GM12878 (cell line): ENCODE results near the gene DNMT1. TPM values are rescaled to one million over a fixed set of nuclear protein-coding genes. Genes with fewer than 3 reads are reported as not detected.

Experiments
- ATAC-seq: fragments of 200-7000 bp; cut with Tn5 transposase; 3 replicates; pipeline ENCODE4 v1.9.1; 2020; ENCODE audit warnings: mild to moderate bottlenecking, moderate library complexity
- BruUV-seq: library from RNA; stranded (reverse); fragments of 400-500 nt; replicated peaks from 2 replicates; lab custom pipeline; 2021; lab: Mats Ljungman, UMichigan
- CTCF ChIA-PET: fragments of 300-600 bp; sonication (Branson Sonifier 250); formaldehyde crosslinking; extraction: SDS; loops from one replicate; lab custom pipeline; 2021; ENCODE audit warnings: inconsistent platforms; lab: Yijun Ruan, JAX
- POLR2A ChIA-PET: fragments of 350-600 bp; formaldehyde crosslinking; extraction: SDS; loops from one replicate; lab custom pipeline; 2021; ENCODE audit warnings: inconsistent platforms; lab: Charles Lee
- RAD21 ChIA-PET: fragments of 300-600 bp; sonication (Branson Sonifier 250); formaldehyde crosslinking; loops from one replicate; lab custom pipeline; 2023; ENCODE audit warnings: antibody characterized with exemption; ENCODE audit not compliant: unreplicated experiment; lab: Charles Lee
- SMC1A ChIA-PET: fragments of 300-600 bp; sonication (Branson Sonifier 250); formaldehyde crosslinking; loops from one replicate; lab custom pipeline; 2023; ENCODE audit not compliant: unreplicated experiment, uncharacterized antibody; lab: Charles Lee
- DNase-seq: peaks from one replicate; pipeline ENCODE4 v3.0.0-alpha.2; 2011; ENCODE audit warnings: low read depth, low spot score
- FAIRE-seq: peaks from 3 replicates; lab custom pipeline; 2011; peaks lifted over from hg19 to GRCh38; lab: Jason Lieb, UNC
- H2AFZ ChIP-seq: 2 replicates; pipeline ENCODE4 v1.6.0; 2011; ENCODE audit warnings: low read depth, low read length, control low read depth; ENCODE audit not compliant: control insufficient read depth
- H3K27ac ChIP-seq: 2 replicates; pipeline ENCODE4 v1.5.1; 2011; ENCODE audit warnings: control low read depth; ENCODE audit not compliant: control insufficient read depth, insufficient read depth
- H3K27me3 ChIP-seq, 2 experiments: replicated peaks in 1 of 2; 2 replicates each; pipeline versions ENCODE4 v1.6.0 to v1.6.1; 2011; ENCODE audit warnings: low read length in 1 of 2; ENCODE audit not compliant: control insufficient read depth in 2 of 2, insufficient read depth in 2 of 2
- H3K36me3 ChIP-seq, 2 experiments: 2 replicates each; pipeline ENCODE4 v1.5.1; 2011; ENCODE audit warnings: low read length in 1 of 2; ENCODE audit not compliant: control insufficient read depth in 2 of 2, insufficient read depth in 2 of 2
- H3K4me1 ChIP-seq: 2 replicates; pipeline ENCODE4 v1.6.1; 2011; ENCODE audit warnings: mild to moderate bottlenecking, low read length, moderate library complexity, mixed read lengths; ENCODE audit not compliant: control insufficient read depth, insufficient read depth
- H3K4me2 ChIP-seq: 2 replicates; pipeline ENCODE4 v1.6.0; 2011; ENCODE audit warnings: control low read depth; ENCODE audit not compliant: control insufficient read depth, insufficient read depth
- H3K4me3 ChIP-seq: fragments of 200-600 bp; sonication (generic); 2 replicates; pipeline ENCODE4 v1.5.1; 2016
- H3K79me2 ChIP-seq: 2 replicates; pipeline ENCODE4 v1.6.0; 2011; ENCODE audit warnings: low read length; ENCODE audit not compliant: control insufficient read depth, insufficient read depth
- H3K9ac ChIP-seq: 2 replicates; pipeline ENCODE4 v1.8.0; 2011; ENCODE audit warnings: low read length, control low read depth, mixed read lengths; ENCODE audit not compliant: control insufficient read depth, insufficient read depth
- H3K9me3 ChIP-seq: replicated peaks from 3 replicates; pipeline ENCODE4 v1.5.1; 2011; ENCODE audit warnings: mild to moderate bottlenecking, low read length; ENCODE audit not compliant: control insufficient read depth, insufficient read depth
- H4K20me1 ChIP-seq: 2 replicates; pipeline ENCODE4 v1.6.0; 2011; ENCODE audit not compliant: control insufficient read depth, insufficient read depth
- BACH1 ChIP-seq: fragments of 450-650 bp; IDR thresholded peaks from 2 replicates; pipeline ENCODE4 v1.6.1; 2017; ENCODE audit warnings: mild to moderate bottlenecking, borderline replicate concordance
- EP300 ChIP-seq, 2 experiments: fragments of 150-350 bp in 1 of 2; IDR thresholded peaks; 2 replicates each; pipeline ENCODE4 v1.6.1; 2011 to 2012; ENCODE audit warnings: low read depth in 2 of 2, low read length in 2 of 2, borderline replicate concordance in 1 of 2, improper control_type of control experiment in 1 of 2, inconsistent platforms in 1 of 2; ENCODE audit not compliant: control insufficient read depth in 1 of 2
- ESRRA ChIP-seq: IDR thresholded peaks from 2 replicates; pipeline ENCODE4 v1.6.1; 2012; ENCODE audit warnings: mild to moderate bottlenecking, low read length, improper control_type of control experiment
- FOXM1 ChIP-seq: IDR thresholded peaks from 2 replicates; pipeline ENCODE4 v1.6.1; 2012; ENCODE audit warnings: low read depth, mild to moderate bottlenecking, inconsistent platforms, low read length, moderate library complexity
- IKZF1 ChIP-seq: fragments of 450-650 bp; conservative IDR thresholded peaks from 2 replicates; pipeline ENCODE4 v1.6.1; 2017; ENCODE audit warnings: antibody characterized with exemption, mild to moderate bottlenecking
- KAT2A ChIP-seq: conservative IDR thresholded peaks from 2 replicates; pipeline ENCODE4 v1.6.1; 2011; ENCODE audit warnings: low read depth, low read length; ENCODE audit not compliant: control insufficient read depth
- MEF2B ChIP-seq: fragments of 450-650 bp; IDR thresholded peaks from 2 replicates; pipeline ENCODE4 v1.6.1; 2018; ENCODE audit warnings: mild to moderate bottlenecking, moderate library complexity; ENCODE audit not compliant: partially characterized antibody, poor library complexity, severe bottlenecking
- NBN ChIP-seq: fragments of 450-650 bp; IDR thresholded peaks from 2 replicates; pipeline ENCODE4 v1.6.1; 2016
- NFYA ChIP-seq: IDR thresholded peaks from 2 replicates; pipeline ENCODE4 v1.6.1; 2011; ENCODE audit warnings: low read depth, mild to moderate bottlenecking, low read length, improper control_type of control experiment, borderline replicate concordance
- RCOR1 ChIP-seq: conservative IDR thresholded peaks from 2 replicates; pipeline ENCODE4 v1.6.1; 2012; ENCODE audit warnings: low read depth, low read length, improper control_type of control experiment
- RELA ChIP-seq: fragments of 450-650 bp; IDR thresholded peaks from 2 replicates; pipeline ENCODE4 v1.8.0; 2014; ENCODE audit warnings: borderline replicate concordance; ENCODE audit not compliant: partially characterized antibody
- TAF1 ChIP-seq: IDR thresholded peaks from 2 replicates; pipeline ENCODE4 v1.6.1; 2011; ENCODE audit warnings: mild to moderate bottlenecking, low read depth, low read length, borderline replicate concordance
- TCF7 ChIP-seq: IDR thresholded peaks from 2 replicates; pipeline ENCODE4 v1.6.1; 2014; ENCODE audit warnings: antibody characterized with exemption, borderline replicate concordance
- ZNF24 ChIP-seq: fragments of 450-650 bp; IDR thresholded peaks from 2 replicates; pipeline ENCODE4 v1.6.1; 2017; ENCODE audit warnings: antibody characterized with exemption, mild to moderate bottlenecking
- ZSCAN29 ChIP-seq: fragments of 450-650 bp; IDR thresholded peaks from 2 replicates; pipeline ENCODE4 v1.6.1; 2017; ENCODE audit warnings: mild to moderate bottlenecking, moderate library complexity
- WGBS: methylation state at CpG from one replicate; pipeline ENCODE4 v1.1.6; 2016; ENCODE audit warnings: low lambda C conversion rate; ENCODE audit not compliant: insufficient replicate concordance, insufficient coverage; ENCODE audit errors: missing lambda C conversion rate; 5-methylcytosine and 5-hydroxymethylcytosine counted together
- in situ Hi-C: fragments of 300-500 bp; cut with MboI; formaldehyde crosslinking; loops from 9 replicates; pipeline ENCODE4 v1.14.3; 2018; ENCODE audit warnings: mixed read lengths
- intact Hi-C: fragments of 100-400 bp; cut with micrococcal nuclease; formaldehyde crosslinking; loops from one replicate; pipeline ENCODE4 v1.14.2; 2022; ENCODE audit not compliant: unreplicated experiment
- polyA plus RNA-seq, 11 experiments: library from polyadenylated mRNA; depleted of rRNA in 4 of 11; unstranded in 6 of 11; stranded (reverse) in 5 of 11; fragments of >200 nt; fragmentation: Nextera tagmentation in 4 of 11; fragmentation: Illumina TruSeq in 1 of 11; extraction: Ambion mirVana in 4 of 11; extraction: Trizol in 1 of 11; gene quantifications; 1 replicate in 1 of 11; 2 replicates in 10 of 11; pipeline versions ENCODE4 v1.2.1 to v1.2.3, GENCODE V29; 2011 to 2016; ENCODE audit warnings: inconsistent platforms in 2 of 11, missing spikeins in 2 of 11, low read depth in 1 of 11
- total RNA-seq, 4 experiments: library from RNA; depleted of rRNA in 3 of 4; stranded (reverse); fragments of >200 nt in 3 of 4; fragmentation: Illumina TruSeq in 1 of 4; extraction: Trizol in 1 of 4; gene quantifications; 2 replicates each; pipeline versions ENCODE4 v1.2.1 to v1.2.3, GENCODE V29; 2013 to 2021
- TF ChIP-seq, protein P1 (sequence below): fragments of 450-650 bp; IDR thresholded peaks from 2 replicates; pipeline ENCODE4 v1.6.1; 2016; ENCODE audit warnings: mild to moderate bottlenecking
- TF ChIP-seq, protein P2 (sequence below): IDR thresholded peaks from 2 replicates; pipeline ENCODE4 v1.6.1; 2012; ENCODE audit warnings: low read depth, low read length, improper control_type of control experiment
- TF ChIP-seq, protein P3 (sequence below): IDR thresholded peaks from 2 replicates; pipeline ENCODE4 v1.6.1; 2012; ENCODE audit warnings: low read depth, low read length, improper control_type of control experiment

Gene DNMT1
- total and polyA plus RNA-seq, 10 of the 15 experiments (the other 5 are each of a cell fraction or from before 2014, with no cell fraction given), result 70.0 to 290 (median 133) TPM

DNA sequence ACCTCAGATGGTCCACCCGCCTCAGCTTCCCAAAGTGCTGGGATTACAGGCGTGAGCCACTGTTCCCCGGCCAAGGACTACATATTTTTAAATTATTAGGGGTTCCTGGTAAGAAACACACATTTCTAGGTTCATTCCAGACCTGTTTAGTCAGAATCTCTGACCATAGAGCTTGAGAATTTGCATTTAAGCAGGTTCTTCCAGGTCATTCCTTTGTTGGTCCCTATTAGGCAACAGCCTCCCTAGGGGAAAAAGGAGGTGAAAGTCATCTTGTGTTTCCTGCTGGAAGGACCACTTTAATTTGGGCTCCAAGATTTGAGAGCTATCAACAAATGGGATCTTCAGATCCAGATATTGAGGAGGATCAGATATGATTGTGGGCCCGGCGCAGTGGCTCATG, 20.0 kb upstream of the DNMT1 start:
- FAIRE-seq, result no peak
- Histone ChIP-seq H4K20me1 (no peaks in the 10 kb centered on the region), H2AFZ (no peak overlapping the region), H3K4me3 (no peak overlapping the region), H3K27me3 (no peaks in the 10 kb centered on the region), H3K36me3 (no peaks in the 10 kb centered on the region), H3K27ac (no peak overlapping the region), H3K9ac (no peak overlapping the region), H3K9me3 (no peaks in the 10 kb centered on the region), H3K4me2 (no peak overlapping the region), H3K79me2 (no peaks in the 10 kb centered on the region), H3K4me1 (peaks cover 12% of the 10 kb centered on the region)
- no peak for DNase-seq
- ChIA-PET SMC1A (interaction anchor here (1.5 to 1.8 kb wide), 2 partner anchors 20 to 35 kb away, joined by 4 to 5 read pairs; partner anchors contain the start of gene DNMT1), POLR2A (interaction anchor here (0.7 kb wide), 1 partner anchor 35 kb away, joined by 4 read pairs; no protein-coding TSS in a partner anchor), CTCF (interaction anchor here (0.6 to 2.0 kb wide), 2 partner anchors 35 to 282 kb away, joined by 4 to 11 read pairs; no protein-coding TSS in a partner anchor), RAD21 (no interaction called here)
- no TSS peak for BruUV-seq
- WGBS, result 100% methylated on average over 5 of the region's 5 CpGs
- no peak for ATAC-seq
- intact Hi-C loops (no loop called here), in situ Hi-C loops (no loop called here)
- no peak for TF ChIP-seq NBN
- TF ChIP-seq ZSCAN29, result no peak
- TF ChIP-seq KAT2A, result no peak
- no peak for TF ChIP-seq ESRRA
- TF ChIP-seq, protein P1, sequence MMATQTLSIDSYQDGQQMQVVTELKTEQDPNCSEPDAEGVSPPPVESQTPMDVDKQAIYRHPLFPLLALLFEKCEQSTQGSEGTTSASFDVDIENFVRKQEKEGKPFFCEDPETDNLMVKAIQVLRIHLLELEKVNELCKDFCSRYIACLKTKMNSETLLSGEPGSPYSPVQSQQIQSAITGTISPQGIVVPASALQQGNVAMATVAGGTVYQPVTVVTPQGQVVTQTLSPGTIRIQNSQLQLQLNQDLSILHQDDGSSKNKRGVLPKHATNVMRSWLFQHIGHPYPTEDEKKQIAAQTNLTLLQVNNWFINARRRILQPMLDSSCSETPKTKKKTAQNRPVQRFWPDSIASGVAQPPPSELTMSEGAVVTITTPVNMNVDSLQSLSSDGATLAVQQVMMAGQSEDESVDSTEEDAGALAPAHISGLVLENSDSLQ, result no peak
- no peak for TF ChIP-seq FOXM1
- no peak for TF ChIP-seq NFYA
- no peak for TF ChIP-seq RELA
- no peak for TF ChIP-seq ZNF24
- TF ChIP-seq BACH1, result no peak
- TF ChIP-seq RCOR1, result no peak
- no peak for TF ChIP-seq TAF1
- no peak for TF ChIP-seq IKZF1
- TF ChIP-seq, protein P2, sequence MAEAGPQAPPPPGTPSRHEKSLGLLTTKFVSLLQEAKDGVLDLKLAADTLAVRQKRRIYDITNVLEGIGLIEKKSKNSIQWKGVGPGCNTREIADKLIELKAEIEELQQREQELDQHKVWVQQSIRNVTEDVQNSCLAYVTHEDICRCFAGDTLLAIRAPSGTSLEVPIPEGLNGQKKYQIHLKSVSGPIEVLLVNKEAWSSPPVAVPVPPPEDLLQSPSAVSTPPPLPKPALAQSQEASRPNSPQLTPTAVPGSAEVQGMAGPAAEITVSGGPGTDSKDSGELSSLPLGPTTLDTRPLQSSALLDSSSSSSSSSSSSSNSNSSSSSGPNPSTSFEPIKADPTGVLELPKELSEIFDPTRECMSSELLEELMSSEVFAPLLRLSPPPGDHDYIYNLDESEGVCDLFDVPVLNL, result no peak
- TF ChIP-seq MEF2B, result no peak
- no peak for TF ChIP-seq EP300 (IDR thresholded peaks at IDR 0.05; ENCODE audit: borderline replicate concordance in 1 of 2, control insufficient read depth in 1 of 2, low read depth in 2 of 2, low read length in 2 of 2)
- TF ChIP-seq, protein P3, sequence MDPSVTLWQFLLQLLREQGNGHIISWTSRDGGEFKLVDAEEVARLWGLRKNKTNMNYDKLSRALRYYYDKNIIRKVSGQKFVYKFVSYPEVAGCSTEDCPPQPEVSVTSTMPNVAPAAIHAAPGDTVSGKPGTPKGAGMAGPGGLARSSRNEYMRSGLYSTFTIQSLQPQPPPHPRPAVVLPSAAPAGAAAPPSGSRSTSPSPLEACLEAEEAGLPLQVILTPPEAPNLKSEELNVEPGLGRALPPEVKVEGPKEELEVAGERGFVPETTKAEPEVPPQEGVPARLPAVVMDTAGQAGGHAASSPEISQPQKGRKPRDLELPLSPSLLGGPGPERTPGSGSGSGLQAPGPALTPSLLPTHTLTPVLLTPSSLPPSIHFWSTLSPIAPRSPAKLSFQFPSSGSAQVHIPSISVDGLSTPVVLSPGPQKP, result no peak
- no peak for TF ChIP-seq TCF7
